Esophagus squamous epithelium (tissue), 5 donors: ENCODE data around the gene ZNF654. TPM values are rescaled to one million over a fixed set of nuclear protein-coding genes. Genes with fewer than 3 reads are reported as not detected.

ENCODE experiments used
- DNase-seq: peaks from one replicate; lab custom pipeline; 2025; lab: John Stamatoyannopoulos, UW
- H3K27ac ChIP-seq, 4 donors: fragments of 200-600 bp; sonication (generic); one replicate each; pipeline ENCODE4 v1.5.1; 2016 to 2019; ENCODE audit warnings: mild to moderate bottlenecking in 1 of 4
- H3K27me3 ChIP-seq, 4 donors: fragments of 200-600 bp; sonication (generic); 1 replicate in 3 of 4; 2 replicates in 1 of 4; pipeline versions ENCODE4 v1.5.1 to v1.6.0; 2017 to 2021; ENCODE audit warnings: antibody characterized with exemption in 1 of 4
- H3K36me3 ChIP-seq, 3 donors: fragments of 200-600 bp; sonication (generic); one replicate each; pipeline ENCODE4 v1.5.1; 2016 to 2019
- H3K4me1 ChIP-seq, 3 donors: fragments of 200-600 bp; sonication (generic); one replicate each; pipeline ENCODE4 v1.5.1; 2017 to 2019
- H3K4me3 ChIP-seq, 4 donors: fragments of 200-600 bp; sonication (generic); 1 replicate in 3 of 4; 2 replicates in 1 of 4; pipeline ENCODE4 v1.5.1; 2016 to 2019; ENCODE audit warnings: mild to moderate bottlenecking in 2 of 4, moderate library complexity in 1 of 4
- H3K9me3 ChIP-seq, 3 donors: fragments of 200-600 bp; sonication (generic); one replicate each; pipeline ENCODE4 v1.5.1; 2016 to 2019
- POLR2A ChIP-seq, 4 donors: fragments of 450-650 bp; IDR thresholded peaks; one replicate each; pipeline ENCODE4 v1.6.1; 2017; ENCODE audit warnings: antibody characterized with exemption in 4 of 4, mild to moderate bottlenecking in 4 of 4, moderate library complexity in 3 of 4
- WGBS, 2 donors: methylation state at CpG; one replicate each; pipeline ENCODE4 v1.1.5; 2018; 5-methylcytosine and 5-hydroxymethylcytosine counted together
- intact Hi-C: fragments of 100-400 bp; cut with DNase I; formaldehyde crosslinking; loops from one replicate; pipeline ENCODE4 v1.15.0; 2022
- total RNA-seq, 4 donors: library from RNA; depleted of rRNA; stranded (reverse); fragments of >200 nt; gene quantifications; one replicate each; pipeline ENCODE4 v1.1.0, GENCODE V29; 2016
- TF ChIP-seq, protein P1 (sequence below), 6 experiments: fragments of 450-650 bp in 4 of 6; fragments of 200-600 bp in 2 of 6; sonication (generic) in 2 of 6; IDR thresholded peaks; one replicate each; pipeline ENCODE4 v1.5.1; 2016 to 2019; ENCODE audit warnings: antibody characterized with exemption in 6 of 6, mild to moderate bottlenecking in 4 of 6, moderate library complexity in 4 of 6
- donor health status: DM: yes; HTN: yes; CAD: no.

Gene ZNF654
- total RNA-seq, 4 donors from 2014 or later: 8.4 to 16.4 (median 10.1) TPM

DNA sequence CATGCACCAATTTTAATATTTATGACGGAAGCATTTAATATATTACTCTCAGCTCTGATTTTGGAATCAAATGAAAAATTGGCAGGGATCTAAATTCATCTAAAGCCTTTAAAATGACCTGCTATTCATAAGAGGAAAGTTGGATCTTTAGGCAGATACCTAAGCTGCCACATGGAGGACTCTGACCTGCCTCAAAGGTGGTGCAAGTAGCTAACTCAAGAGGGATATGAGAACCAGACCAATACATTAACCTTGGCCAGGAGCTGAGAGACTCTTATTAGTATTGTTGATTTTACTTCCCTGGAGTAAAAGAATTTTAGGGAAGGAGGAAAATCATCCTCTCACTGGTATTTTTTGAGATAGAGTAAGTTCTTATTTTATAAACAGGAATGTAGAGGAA lies 17.7 kb downstream of the ZNF654 start:
- Histone ChIP-seq H3K4me3 (no peak overlapping the region), H3K27me3 (no peaks in the 10 kb centered on the region), H3K4me1 (peaks cover 0 to 12% (median 0%) of the 10 kb centered on the region in 3 donors), H3K9me3 (no peaks in the 10 kb centered on the region), H3K27ac (no peak overlapping the region), H3K36me3 (no peaks in the 10 kb centered on the region)
- WGBS, 2 donors: 93 to 100% methylated on average over 1 of the region's 1 CpG
- no peak for DNase-seq
- intact Hi-C loops: no loop called here
- no peak for TF ChIP-seq POLR2A (IDR thresholded peaks at IDR 0.05)
- TF ChIP-seq, protein P1, sequence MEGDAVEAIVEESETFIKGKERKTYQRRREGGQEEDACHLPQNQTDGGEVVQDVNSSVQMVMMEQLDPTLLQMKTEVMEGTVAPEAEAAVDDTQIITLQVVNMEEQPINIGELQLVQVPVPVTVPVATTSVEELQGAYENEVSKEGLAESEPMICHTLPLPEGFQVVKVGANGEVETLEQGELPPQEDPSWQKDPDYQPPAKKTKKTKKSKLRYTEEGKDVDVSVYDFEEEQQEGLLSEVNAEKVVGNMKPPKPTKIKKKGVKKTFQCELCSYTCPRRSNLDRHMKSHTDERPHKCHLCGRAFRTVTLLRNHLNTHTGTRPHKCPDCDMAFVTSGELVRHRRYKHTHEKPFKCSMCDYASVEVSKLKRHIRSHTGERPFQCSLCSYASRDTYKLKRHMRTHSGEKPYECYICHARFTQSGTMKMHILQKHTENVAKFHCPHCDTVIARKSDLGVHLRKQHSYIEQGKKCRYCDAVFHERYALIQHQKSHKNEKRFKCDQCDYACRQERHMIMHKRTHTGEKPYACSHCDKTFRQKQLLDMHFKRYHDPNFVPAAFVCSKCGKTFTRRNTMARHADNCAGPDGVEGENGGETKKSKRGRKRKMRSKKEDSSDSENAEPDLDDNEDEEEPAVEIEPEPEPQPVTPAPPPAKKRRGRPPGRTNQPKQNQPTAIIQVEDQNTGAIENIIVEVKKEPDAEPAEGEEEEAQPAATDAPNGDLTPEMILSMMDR (IDR thresholded peaks at IDR 0.05): no peak

DNA sequence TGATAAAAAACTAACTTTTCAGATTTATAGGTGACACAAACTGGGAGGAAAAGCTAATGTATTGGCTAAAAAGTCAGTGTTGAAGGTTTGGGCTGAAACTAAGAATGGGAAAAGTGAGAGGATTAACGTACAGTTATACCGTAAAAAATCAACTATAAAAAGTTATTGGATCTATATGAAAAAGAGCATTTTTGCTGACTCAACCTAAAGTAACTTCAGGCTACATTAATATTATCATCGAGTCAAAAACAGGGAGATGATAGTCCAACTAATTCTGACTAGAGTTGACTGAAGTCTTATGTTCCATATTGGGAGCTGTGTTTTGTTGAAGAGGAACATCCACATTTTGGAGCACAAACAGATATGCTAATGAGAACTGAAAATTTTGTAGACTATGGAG lies 19.9 kb downstream of the ZNF654 start:
- no peak for DNase-seq
- Histone ChIP-seq H3K36me3 (no peaks in the 10 kb centered on the region), H3K27me3 (no peaks in the 10 kb centered on the region), H3K4me1 (peaks cover 0 to 12% (median 0%) of the 10 kb centered on the region in 3 donors), H3K27ac (no peak overlapping the region), H3K9me3 (no peaks in the 10 kb centered on the region), H3K4me3 (no peak overlapping the region)
- 94 to 97% methylated on average over 3 of the region's 3 CpGs for WGBS, 2 donors
- intact Hi-C loops: no loop called here
- TF ChIP-seq POLR2A (IDR thresholded peaks at IDR 0.05): no peak
- TF ChIP-seq, protein P1 (IDR thresholded peaks at IDR 0.05): no peak

DNA sequence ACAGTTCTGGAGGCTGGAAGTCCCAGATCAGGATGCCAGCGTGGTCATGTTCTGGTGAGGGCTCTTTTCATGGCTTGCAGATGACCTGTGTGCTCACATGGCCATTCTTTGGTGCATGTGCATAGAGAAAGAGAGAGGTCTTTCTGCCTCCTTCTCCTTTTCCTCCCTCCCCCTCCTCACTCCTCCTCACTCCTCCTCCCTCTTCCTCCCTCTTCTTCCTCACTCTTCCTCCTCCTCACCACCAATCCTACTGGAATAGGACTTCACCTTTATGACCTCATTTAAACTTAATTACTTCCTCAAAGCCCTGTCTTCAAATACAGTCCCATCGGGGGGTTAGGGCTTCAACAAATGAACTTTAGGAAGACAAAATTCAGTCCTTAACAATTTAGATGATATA lies 23.8 kb downstream of the ZNF654 start:
- 79 to 93% methylated on average over 2 of the region's 2 CpGs for WGBS, 2 donors
- H3K4me3 ChIP-seq: no peak overlapping the region
- no peaks in the 10 kb centered on the region for H3K4me1 ChIP-seq
- H3K36me3 ChIP-seq: peaks cover 0 to 16% (median 0%) of the 10 kb centered on the region in 3 donors
- intact Hi-C loops: no loop called here
- no peaks in the 10 kb centered on the region for H3K9me3 ChIP-seq
- H3K27me3 ChIP-seq: no peaks in the 10 kb centered on the region
- no peak for DNase-seq
- H3K27ac ChIP-seq: no peak overlapping the region
- TF ChIP-seq POLR2A (IDR thresholded peaks at IDR 0.05): no peak
- TF ChIP-seq, protein P1 (IDR thresholded peaks at IDR 0.05): no peak

DNA sequence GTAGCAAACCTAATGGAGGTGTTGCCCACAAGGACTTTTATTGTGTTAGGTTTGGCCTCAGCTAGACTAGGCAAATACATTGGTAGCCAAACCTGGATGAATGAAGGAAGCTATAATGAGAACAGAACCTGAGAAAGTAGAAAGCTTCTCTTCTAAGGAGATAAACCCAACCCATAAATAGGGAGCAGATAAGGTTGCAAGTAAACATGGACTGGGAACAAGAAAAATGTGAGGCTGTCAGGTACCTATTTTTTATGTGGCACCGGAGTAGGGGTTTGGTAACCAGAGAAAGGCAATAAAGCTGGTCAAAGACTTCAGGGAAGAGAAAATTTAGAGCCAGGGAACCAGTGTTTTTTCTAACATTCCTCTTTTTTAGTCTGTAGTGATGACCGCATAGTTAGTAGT lies 25.0 kb downstream of the ZNF654 start:
- no peak for DNase-seq
- Histone ChIP-seq H3K27ac (no peak overlapping the region), H3K36me3 (peaks cover 0 to 27% (median 0%) of the 10 kb centered on the region in 3 donors), H3K4me3 (no peak overlapping the region), H3K4me1 (no peaks in the 10 kb centered on the region), H3K9me3 (no peaks in the 10 kb centered on the region), H3K27me3 (no peaks in the 10 kb centered on the region)
- WGBS, 2 donors: 91 to 98% methylated on average over 2 of the region's 2 CpGs
- intact Hi-C loops: no loop called here
- TF ChIP-seq, protein P1 (IDR thresholded peaks at IDR 0.05): no peak
- no peak for TF ChIP-seq POLR2A (IDR thresholded peaks at IDR 0.05)

DNA sequence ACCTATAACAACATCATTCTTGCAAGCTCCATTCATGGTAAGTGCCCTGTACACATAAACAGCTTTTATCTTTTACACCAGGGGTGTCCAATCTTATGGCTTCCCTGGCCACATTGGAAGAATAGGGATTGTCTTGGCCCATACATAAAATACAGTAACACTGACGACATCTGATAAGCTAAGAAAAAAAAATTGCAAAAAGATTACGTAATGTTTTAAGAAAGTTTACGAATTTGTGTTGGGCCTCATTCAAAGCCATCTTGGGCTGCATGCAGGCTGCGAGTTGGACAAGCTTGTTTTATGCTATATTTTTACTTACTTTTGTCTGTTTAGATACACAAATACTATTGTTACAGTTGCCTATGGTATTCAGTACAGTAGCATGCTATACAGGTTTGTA lies 31.6 kb downstream of the ZNF654 start:
- no peaks in the 10 kb centered on the region for H3K27me3 ChIP-seq
- no peaks in the 10 kb centered on the region for H3K4me1 ChIP-seq
- no peak for TF ChIP-seq POLR2A (IDR thresholded peaks at IDR 0.05)
- TF ChIP-seq, protein P1 (IDR thresholded peaks at IDR 0.05): no peak
- no peak overlapping the region for H3K27ac ChIP-seq
- H3K4me3 ChIP-seq: no peak overlapping the region
- H3K36me3 ChIP-seq: peaks cover 0 to 57% (median 0%) of the 10 kb centered on the region in 3 donors
- no peak for DNase-seq
- intact Hi-C loops: no loop called here
- 67 to 70% methylated on average over 4 of the region's 4 CpGs for WGBS, 2 donors
- no peaks in the 10 kb centered on the region for H3K9me3 ChIP-seq
